Mesothelial cell of epicardium (in vitro differentiated cells): ENCODE measurements around the gene OSBPL2. TPM values are rescaled to one million over a fixed set of nuclear protein-coding genes. Genes with fewer than 3 reads are reported as not detected.

Experiments
- DNase-seq, 2 experiments: peaks; one replicate each; pipeline ENCODE4 v3.0.0; 2021; ENCODE audit warnings: low spot score in 2 of 2; ENCODE audit not compliant: unreplicated experiment in 2 of 2
- H3K27ac Mint-ChIP-seq: 2 replicates; pipeline ENCODE4 v1.8.0; 2021; ENCODE audit warnings: mixed read lengths
- H3K27me3 Mint-ChIP-seq: 2 replicates; pipeline ENCODE4 v1.8.0; 2021; ENCODE audit warnings: low read depth, mixed read lengths
- H3K36me3 Mint-ChIP-seq: 2 replicates; pipeline ENCODE4 v1.8.0; 2021; ENCODE audit warnings: mixed read lengths
- H3K4me1 Mint-ChIP-seq: 2 replicates; pipeline ENCODE4 v1.8.0; 2021; ENCODE audit warnings: mixed read lengths
- H3K4me3 Mint-ChIP-seq: 2 replicates; pipeline ENCODE4 v1.8.0; 2021; ENCODE audit warnings: mild to moderate bottlenecking, moderate library complexity, mixed read lengths
- H3K9me3 Mint-ChIP-seq: 2 replicates; pipeline ENCODE4 v1.8.0; 2021; ENCODE audit warnings: mixed read lengths
- total RNA-seq: library from RNA; stranded (reverse); gene quantifications from 3 replicates; pipeline ENCODE4 v1.2.1, GENCODE V29; 2021
- TF ChIP-seq, protein P1 (sequence below): fragments of 200-600 bp; sonication (generic); IDR thresholded peaks from one replicate; pipeline ENCODE4 v1.5.0; 2021; ENCODE audit warnings: antibody characterized with exemption; ENCODE audit not compliant: unreplicated experiment

OSBPL2 gene
- total RNA-seq, 1 donor from 2014 or later = 57.7 TPM

DNA sequence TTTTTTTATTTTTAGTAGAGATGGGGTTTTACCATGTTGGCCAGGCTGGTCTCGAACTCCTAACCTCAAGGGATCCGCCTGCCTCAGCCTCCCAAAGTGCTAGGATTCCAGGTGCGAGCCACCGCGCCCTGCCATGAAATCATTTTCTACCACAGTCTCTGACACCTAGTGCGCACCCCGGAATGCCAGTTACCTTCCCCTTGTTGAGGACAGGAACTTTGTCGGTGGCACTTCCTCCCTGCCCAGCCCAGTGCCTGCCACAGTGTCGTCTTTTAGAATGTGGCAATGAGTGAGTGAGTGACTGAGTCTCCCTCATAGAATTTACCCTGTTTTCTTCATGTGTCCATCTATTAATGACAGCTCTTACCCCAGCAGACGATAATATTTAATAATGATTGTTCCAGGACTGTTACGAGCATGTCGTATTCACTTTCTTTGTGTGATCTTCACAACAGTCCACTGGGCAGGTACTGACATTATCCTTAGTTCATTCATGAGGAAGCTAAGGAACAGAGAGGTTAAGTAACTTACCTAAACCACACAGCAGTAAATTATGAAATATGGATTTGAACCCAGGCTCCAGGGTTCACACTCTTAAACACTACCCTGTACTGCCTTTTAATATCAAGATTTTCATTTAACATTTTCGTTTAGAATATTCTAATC lies 1.8 kb downstream of the OSBPL2 start:
- Mint-ChIP-seq H3K36me3 (peaks cover 7% of the 10 kb centered on the region), H3K27ac (no peak overlapping the region), H3K27me3 (no peaks in the 10 kb centered on the region), H3K4me3 (peak overlapping the region; percentile 78), H3K4me1 (peaks cover 15% of the 10 kb centered on the region), H3K9me3 (no peaks in the 10 kb centered on the region)
- TF ChIP-seq, protein P1, sequence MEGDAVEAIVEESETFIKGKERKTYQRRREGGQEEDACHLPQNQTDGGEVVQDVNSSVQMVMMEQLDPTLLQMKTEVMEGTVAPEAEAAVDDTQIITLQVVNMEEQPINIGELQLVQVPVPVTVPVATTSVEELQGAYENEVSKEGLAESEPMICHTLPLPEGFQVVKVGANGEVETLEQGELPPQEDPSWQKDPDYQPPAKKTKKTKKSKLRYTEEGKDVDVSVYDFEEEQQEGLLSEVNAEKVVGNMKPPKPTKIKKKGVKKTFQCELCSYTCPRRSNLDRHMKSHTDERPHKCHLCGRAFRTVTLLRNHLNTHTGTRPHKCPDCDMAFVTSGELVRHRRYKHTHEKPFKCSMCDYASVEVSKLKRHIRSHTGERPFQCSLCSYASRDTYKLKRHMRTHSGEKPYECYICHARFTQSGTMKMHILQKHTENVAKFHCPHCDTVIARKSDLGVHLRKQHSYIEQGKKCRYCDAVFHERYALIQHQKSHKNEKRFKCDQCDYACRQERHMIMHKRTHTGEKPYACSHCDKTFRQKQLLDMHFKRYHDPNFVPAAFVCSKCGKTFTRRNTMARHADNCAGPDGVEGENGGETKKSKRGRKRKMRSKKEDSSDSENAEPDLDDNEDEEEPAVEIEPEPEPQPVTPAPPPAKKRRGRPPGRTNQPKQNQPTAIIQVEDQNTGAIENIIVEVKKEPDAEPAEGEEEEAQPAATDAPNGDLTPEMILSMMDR = no peak
- DNase-seq = no peak

DNA sequence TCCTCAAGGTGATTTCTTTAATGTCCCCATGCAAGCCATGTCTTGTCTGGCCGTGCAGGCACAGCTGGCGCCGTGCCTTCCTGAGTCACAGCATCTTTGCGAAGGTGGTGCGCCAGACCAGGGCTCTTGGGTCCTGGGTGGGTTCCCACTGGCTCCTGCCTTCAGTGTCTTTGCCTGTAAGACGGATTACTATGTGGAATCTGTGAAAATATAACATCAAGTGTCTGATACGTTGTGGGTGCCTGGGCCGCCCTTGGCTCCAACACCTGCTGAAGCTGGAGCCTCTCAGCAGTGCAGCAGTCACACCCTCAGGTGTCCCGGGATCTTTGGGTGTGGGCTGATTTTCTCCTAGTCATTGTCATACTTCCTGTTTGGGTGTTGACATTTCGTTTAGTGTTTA lies 3.2 kb downstream of the OSBPL2 start:
- Mint-ChIP-seq H3K9me3 (no peaks in the 10 kb centered on the region), H3K4me3 (no peak overlapping the region), H3K4me1 (peaks cover 15% of the 10 kb centered on the region), H3K27me3 (no peaks in the 10 kb centered on the region), H3K27ac (no peak overlapping the region), H3K36me3 (peaks cover 7% of the 10 kb centered on the region)
- no peak for DNase-seq
- TF ChIP-seq, protein P1 = no peak

DNA sequence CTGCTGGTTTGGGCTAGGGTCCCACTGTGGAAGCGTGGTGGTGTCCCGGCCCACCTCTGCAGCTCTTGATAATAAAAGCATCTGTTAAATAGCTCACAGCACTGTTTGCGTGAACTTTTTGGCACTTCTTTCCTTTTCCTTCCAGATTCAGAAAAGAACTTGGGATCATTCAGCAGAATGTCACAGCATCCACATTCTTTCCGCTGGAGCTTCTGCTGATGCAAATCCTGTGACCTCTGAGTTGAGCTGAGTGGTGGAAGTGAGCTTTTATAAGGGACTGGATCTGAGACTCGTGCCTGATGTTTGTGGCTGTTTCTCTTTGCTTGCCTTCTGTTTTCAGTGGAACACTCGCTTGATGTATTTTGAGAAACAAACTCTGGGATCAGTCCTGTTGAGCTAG lies 3.9 kb downstream of the OSBPL2 start:
- H3K4me1 Mint-ChIP-seq = peaks cover 15% of the 10 kb centered on the region
- TF ChIP-seq, protein P1 = no peak
- no peak for DNase-seq
- no peaks in the 10 kb centered on the region for H3K9me3 Mint-ChIP-seq
- no peak overlapping the region for H3K27ac Mint-ChIP-seq
- peaks cover 7% of the 10 kb centered on the region for H3K36me3 Mint-ChIP-seq
- H3K4me3 Mint-ChIP-seq = no peak overlapping the region
- no peaks in the 10 kb centered on the region for H3K27me3 Mint-ChIP-seq

DNA sequence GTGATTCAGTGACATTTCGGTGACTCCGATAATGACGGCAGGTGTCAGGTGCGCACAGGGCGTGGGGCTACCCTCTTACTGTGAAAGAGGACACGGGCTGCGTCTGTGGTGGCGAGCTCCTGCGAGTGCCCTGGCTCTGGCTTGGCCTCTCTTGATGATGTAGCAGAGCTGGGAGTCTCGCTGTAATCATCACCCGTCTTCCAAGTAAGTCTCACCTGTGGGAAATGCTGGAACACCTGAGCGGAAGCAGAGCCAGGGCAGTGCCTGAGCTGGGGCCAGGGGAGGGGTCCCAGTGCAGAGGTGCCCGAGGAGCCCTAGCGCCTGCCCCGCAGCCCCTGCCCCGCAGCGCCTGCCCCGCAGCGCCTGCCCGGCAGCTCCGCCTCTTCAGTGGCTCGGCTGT lies 4.8 kb downstream of the OSBPL2 start:
- Mint-ChIP-seq H3K9me3 (no peaks in the 10 kb centered on the region), H3K36me3 (peaks cover 7% of the 10 kb centered on the region), H3K4me1 (peaks cover 11% of the 10 kb centered on the region), H3K27ac (no peak overlapping the region), H3K27me3 (no peaks in the 10 kb centered on the region), H3K4me3 (no peak overlapping the region)
- DNase-seq = no peak
- TF ChIP-seq, protein P1 = no peak

DNA sequence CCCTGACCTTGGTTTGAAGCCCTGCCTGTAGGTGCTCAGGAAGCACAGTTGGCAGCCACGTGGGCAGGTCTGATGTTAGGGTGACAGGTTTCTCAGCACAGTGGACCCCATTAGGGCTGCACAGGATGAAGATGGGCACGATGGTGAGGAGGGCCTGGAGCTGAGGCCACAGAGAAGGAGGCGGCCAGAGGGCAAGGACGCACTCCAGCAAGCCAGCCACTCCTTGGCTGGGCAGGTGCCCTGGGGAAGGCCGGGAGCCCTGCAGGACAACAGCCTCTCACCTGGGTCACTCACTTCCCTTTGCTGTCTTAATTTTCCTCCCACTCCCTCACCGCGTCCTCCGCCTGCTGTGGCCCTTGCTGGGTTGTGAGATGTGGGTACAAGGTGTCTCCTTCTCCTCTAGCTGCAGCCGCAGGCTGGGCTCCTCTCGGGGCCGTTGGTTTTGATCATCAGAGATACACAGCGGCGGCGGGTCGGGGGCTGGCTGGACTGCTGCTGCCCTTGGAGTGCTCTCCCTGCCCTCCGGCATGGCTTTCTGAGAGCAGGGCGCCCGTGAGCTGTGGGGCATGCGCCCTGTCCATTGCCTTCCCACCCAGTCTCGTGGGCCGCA lies 5.7 kb downstream of the OSBPL2 start:
- no peak overlapping the region for H3K27ac Mint-ChIP-seq
- no peaks in the 10 kb centered on the region for H3K27me3 Mint-ChIP-seq
- peaks cover 7% of the 10 kb centered on the region for H3K36me3 Mint-ChIP-seq
- H3K4me1 Mint-ChIP-seq = peaks cover 11% of the 10 kb centered on the region
- H3K9me3 Mint-ChIP-seq = no peaks in the 10 kb centered on the region
- no peak overlapping the region for H3K4me3 Mint-ChIP-seq
- no peak for DNase-seq
- TF ChIP-seq, protein P1 = no peak
